Stimulated activated CD4-positive, alpha-beta T cell treated with anti-CD3 and anti-CD28 coated beads, Interleukin-1b, Interleukin-23, amount 100 ng/mL, for 24 hours (primary cell): ENCODE measurements around the gene PHLPP1.

Experiments used
- DNase-seq, 4 experiments: peaks; one replicate each; pipeline ENCODE4 v3.0.0-alpha.2; 2020; ENCODE audit warnings: low read depth in 4 of 4, low spot score in 1 of 4

The PHLPP1 gene

DNA sequence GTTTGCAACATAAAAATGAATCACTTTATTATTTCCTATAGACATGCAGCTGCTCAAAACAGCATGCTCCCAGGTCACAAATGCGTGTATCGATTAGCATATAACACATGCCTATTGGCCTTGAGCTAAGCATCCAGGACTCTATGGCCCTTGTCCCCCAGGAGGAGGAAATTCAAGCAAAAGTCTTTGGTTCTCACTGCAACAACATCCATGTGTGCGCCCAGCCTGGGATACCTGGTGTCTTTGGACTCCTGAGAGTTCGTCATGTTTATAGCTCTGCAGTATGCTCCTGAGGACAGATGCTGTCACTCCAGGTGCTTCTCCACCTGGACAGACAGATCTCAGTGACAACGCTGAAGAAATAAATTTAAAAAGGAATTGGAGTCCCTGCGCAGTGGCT, 284.6 kb downstream of the PHLPP1 start:
- DNase-seq: no peak

DNA sequence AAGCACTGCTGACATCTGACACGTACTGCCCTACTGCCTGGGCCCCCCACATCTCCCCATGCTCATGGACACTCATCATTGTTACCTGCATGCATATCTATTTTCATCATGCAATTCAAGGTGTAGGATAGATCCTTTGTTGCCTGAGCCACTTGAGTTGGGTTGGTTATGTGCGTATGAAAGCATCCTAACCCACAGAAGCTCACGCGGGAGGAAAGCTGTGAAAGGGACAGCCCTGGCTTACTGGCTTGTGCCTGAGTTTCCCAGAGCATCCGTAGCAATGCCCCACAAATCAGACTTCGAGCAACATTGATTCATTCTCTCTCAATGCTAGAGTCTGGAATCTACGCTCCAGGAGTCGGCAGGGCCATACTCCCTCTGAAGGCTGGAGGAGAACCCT, 285.5 kb downstream of the PHLPP1 start:
- no peak for DNase-seq

DNA sequence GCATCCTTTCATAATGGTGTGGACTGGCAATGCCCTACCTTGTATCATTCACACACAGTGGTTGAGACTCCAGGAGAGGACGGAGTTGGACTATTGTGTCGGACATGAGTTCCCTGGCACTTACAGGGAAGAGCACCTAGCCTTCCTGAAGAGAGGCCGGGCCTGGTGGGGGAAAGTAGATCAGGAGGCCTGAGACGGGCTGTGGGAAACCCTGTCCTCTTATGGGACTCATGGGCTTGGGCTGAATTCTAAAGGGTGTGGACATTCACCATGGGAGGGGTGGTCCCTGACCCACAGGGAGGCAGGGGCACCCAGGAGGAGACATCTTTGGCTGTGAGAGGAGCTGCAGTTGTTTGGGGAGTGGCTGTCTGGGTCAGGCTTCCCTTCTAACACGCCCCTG, 286.5 kb downstream of the PHLPP1 start:
- no peak for DNase-seq

- no peak for DNase-seq
These were observed 287.0 kb downstream of the PHLPP1 start for GRCh38 chr18:63002305-63002704.

- DNase-seq: no peak
These were observed 287.6 kb downstream of the PHLPP1 start for GRCh38 chr18:63002803-63003445.

GRCh38 chr18:63003899-63004298, 288.6 kb downstream of the PHLPP1 start:
- no peak for DNase-seq

DNA sequence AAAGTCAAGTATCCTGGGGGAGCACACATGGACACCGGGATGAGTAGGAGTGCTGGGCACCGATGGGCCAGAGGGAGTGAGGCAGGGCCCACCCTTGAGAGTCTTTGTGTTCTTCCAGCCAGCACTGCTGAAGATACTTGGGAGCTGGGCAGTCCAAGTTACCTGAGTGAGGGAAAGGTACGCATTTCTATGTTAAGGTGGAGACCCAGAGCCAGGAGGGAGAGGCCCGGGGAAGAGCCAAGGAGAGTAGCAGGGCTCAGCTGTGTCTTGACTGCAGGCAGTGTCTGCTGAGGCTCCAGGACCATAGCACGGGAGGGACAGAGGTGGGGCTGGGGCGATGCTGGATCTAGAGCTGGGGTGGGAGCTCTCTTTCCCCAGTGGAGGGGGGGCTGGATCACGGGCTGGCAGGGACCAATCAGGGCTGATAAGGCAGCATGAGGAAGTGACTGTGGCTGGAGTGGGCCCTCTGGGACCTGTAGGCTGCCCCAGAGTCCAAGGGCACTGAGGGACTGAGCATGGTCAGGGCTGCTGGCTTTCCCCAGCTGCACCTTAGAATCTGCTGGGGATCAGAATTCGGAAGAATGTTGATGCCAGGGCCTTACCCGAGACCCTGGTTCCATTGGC, 289.2 kb downstream of the PHLPP1 start:
- DNase-seq: no peak

DNA sequence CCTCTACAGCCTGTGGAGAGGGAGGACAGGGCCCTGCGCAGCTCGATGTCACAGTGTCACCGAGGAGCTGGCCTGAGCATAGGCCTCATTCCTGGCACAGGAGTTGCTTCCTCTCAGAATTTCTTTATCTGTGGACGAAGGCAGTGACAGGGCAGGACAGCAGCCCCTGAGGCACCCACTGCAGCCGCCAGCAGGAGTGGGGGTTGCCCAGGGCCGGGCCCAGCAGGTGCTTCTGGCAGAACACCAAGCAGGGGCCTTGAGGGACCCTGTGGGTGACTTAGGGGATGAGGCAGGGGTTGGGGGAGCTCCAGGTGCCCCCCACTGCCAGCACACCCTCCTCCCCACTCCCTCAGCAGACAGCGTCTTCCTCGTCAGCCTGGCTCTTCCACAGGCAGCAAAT, 290.0 kb downstream of the PHLPP1 start:
- DNase-seq: no peak

GRCh38 chr18:63007231-63007630, 291.9 kb downstream of the PHLPP1 start:
- DNase-seq: no peak

DNA sequence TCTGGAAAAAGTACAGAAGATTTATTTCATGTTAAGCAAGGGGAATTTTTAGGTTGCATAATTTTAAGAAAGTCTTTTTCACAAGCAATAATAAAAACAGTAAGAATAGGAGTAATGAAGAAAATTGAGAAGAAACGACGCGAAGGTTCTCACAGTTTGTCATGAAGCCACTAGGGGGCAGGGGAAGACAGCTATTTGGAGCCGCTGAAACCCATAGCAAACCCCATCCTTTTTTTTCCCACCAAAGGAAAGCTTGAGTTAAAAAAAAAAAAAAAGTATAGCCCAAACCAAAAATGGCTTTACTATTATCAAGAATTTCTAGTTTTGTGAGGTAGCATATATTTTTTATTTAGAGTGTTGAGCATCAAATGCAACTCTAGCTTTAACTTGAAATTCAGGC, 300.9 kb downstream of the PHLPP1 start:
- peak in 2 of 4 experiments; percentile 23 to 28 for DNase-seq

GRCh38 chr18:63017076-63017475, 301.7 kb downstream of the PHLPP1 start:
- no peak for DNase-seq

GRCh38 chr18:63017977-63018376, 302.6 kb downstream of the PHLPP1 start:
- no peak for DNase-seq

DNA sequence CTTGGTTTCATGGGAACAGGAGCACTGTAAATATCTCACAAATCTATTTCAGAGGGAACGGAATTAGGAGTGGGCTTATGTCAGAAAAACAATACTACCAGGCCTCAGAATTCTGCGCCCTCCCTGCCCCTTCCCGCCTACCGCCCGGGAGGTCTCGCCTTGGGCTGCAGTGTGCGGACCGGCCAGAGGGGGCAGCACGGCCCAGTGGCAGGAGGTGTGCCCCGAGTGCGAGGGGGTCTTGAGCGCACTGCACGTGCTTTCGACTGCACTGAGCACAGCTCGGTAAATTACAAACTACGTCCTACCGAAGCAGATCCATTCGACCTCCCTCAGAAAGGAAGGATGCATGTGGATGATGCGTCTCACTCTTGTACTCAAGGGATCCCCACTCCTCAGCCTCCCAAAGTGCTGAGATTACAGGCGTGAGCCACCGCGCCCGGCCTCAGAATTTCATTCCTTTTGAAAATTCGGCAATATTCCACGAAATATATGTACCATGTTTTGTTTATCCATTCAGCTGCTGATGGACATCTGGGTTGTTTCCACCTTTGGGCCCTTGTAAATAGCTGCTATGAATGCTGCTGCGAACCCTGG, 307.2 kb downstream of the PHLPP1 start:
- no peak for DNase-seq

DNA sequence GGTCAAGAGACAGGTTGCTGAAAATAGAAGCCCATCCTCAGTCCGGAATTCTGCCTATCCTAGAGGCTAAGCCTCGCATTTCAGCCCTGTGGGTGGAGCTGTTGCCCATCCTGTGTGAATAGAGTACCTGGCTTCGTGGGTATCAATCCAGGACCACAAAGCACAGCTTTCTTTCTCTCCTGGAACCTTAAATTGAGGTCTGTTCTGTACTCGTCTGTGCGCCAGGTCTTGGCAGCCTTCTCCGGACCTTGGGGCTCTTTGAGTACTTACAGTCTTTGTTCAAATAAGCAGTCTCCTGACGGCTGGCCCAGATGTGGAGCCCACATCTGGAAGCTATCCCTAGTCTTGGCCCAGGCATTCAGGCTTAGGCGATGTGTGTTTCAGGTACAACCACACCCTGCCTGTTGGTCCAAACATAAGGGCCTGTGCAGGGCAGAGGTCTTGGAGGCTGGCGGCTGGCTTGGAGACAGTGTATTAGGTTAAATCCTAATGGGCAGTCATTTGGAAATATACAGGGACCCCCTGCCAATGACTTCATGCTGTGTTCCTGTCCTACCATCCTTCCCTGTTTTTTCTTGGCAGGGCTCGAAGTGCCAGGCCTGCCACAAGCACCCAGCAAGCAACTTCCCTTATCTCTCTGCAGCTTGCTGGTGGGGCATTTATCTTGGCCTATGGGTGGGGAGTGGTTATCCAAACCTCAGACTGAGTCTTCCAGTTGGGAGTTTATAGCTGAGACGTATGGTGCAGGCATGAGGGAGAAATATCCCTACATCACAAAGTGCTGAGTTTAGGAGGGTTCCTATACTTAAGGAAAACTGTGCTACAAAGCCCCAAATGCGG, 310.1 kb downstream of the PHLPP1 start:
- DNase-seq: no peak

- DNase-seq: no peak
These were observed 313.0 kb downstream of the PHLPP1 start for GRCh38 chr18:63028380-63028779.
